GM19043 (cell line): ENCODE data around the gene REC8.

Source experiments
- ATAC-seq: cut with Tn5 transposase; IDR thresholded peaks from one replicate; pipeline ENCODE4 v1.9.1; 2021; ENCODE audit warnings: low read depth; ENCODE audit not compliant: unreplicated experiment

The REC8 gene

GRCh38 chr14:24181371-24182077 lies 9.6 kb downstream of the REC8 start:
- ATAC-seq = no peak

- ATAC-seq = no peak
Measured at GRCh38 chr14:24182110-24182882, 10.4 kb downstream of the REC8 start.

GRCh38 chr14:24183014-24183481 lies 11.2 kb downstream of the REC8 start:
- no peak for ATAC-seq

GRCh38 chr14:24184104-24184970 lies 12.5 kb downstream of the REC8 start:
- ATAC-seq = no peak

GRCh38 chr14:24185026-24185425 lies 13.1 kb downstream of the REC8 start:
- no peak for ATAC-seq

- ATAC-seq = no peak
Measured at GRCh38 chr14:24185741-24186140, 13.9 kb downstream of the REC8 start.

GRCh38 chr14:24186831-24187538 lies 15.1 kb downstream of the REC8 start:
- ATAC-seq = no peak

- ATAC-seq = no peak
Measured at GRCh38 chr14:24187539-24187915, 15.6 kb downstream of the REC8 start.

GRCh38 chr14:24188251-24189058 lies 16.6 kb downstream of the REC8 start, which contains the start of gene IPO4:
TSS of gene IPO4 (minus strand) at chr14:24188816. CDS start at chr14:24188787, 29 bp downstream.
- ATAC-seq = peak; percentile 88

- no peak for ATAC-seq
Measured at GRCh38 chr14:24189059-24189375, 17.1 kb downstream of the REC8 start.

GRCh38 chr14:24189460-24189859 lies 17.6 kb downstream of the REC8 start:
- no peak for ATAC-seq

- ATAC-seq = no peak
Measured at GRCh38 chr14:24190416-24190815, 18.5 kb downstream of the REC8 start.

GRCh38 chr14:24192933-24193332 lies 21.1 kb downstream of the REC8 start:
- no peak for ATAC-seq

- no peak for ATAC-seq
Measured at GRCh38 chr14:24194186-24194872, 22.4 kb downstream of the REC8 start.

- no peak for ATAC-seq
Measured at GRCh38 chr14:24194873-24195185, 22.9 kb downstream of the REC8 start.

- peak; percentile 85 for ATAC-seq
Measured at GRCh38 chr14:24195186-24196070, 23.5 kb downstream of the REC8 start, which contains the start of gene TM9SF1. TSS of gene TM9SF1 (minus strand) at chr14:24195441. CDS start at chr14:24195019, 422 bp downstream.

GRCh38 chr14:24196071-24197055 lies 24.5 kb downstream of the REC8 start:
- no peak for ATAC-seq
